Measurements from ENCODE around the gene SLC38A7. TPM values are rescaled to one million over a fixed set of nuclear protein-coding genes. Genes with fewer than 3 reads are reported as not detected.

SLC38A7 gene
- total and polyA plus RNA-seq, 2 of the 13 experiments (the other 11 are each of a cell fraction or from before 2014, with no cell fraction given), result 13.2 to 14.1 TPM

DNA sequence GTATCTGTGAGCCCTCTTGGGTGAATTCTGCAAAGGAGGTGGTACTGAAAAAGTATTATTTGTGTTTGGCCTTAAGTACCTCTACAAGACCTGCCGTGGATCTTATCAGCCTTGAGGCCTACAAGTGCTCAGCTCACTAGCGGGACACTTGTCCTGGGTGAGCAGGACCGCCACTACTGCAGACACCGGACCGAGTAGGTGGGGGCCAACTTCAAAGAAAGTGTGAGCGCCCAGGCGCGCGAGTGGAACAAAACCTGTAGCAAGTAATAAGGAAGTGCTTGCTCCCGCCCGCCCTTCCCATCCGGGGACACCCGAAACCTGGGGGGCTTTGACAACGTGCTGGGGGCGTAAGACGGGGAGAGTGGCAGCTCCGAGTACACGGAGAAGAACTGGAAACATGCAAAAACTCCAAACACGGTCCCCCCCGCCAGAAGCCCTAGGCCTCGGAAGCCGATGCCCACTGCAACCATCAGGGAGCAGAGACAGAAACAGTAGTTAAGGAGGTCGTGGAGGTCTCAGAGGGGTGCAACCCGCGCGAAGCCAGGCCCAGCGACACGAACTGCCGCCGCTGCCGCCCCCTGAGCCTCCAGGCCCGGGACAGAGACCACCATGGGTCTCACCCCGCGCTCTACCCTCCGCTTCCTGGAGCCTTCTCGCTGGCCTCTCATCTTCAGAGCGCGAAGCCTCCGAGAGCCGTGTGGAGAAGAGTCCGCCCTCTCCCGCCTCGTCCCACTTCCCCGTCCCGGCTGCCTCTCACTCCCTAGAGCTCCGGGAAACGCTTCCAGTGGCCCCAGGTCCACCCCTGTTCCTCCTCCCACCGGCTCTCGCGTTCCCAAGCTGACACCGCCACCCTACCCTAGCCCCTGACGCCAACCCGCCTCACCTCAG is 55.5 kb downstream of the SLC38A7 start (continued):
- TF ChIP-seq, protein P1, sequence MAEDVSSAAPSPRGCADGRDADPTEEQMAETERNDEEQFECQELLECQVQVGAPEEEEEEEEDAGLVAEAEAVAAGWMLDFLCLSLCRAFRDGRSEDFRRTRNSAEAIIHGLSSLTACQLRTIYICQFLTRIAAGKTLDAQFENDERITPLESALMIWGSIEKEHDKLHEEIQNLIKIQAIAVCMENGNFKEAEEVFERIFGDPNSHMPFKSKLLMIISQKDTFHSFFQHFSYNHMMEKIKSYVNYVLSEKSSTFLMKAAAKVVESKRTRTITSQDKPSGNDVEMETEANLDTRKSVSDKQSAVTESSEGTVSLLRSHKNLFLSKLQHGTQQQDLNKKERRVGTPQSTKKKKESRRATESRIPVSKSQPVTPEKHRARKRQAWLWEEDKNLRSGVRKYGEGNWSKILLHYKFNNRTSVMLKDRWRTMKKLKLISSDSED (CRISPR knock-in tag; IDR thresholded peaks at IDR 0.05), result no peak
- TF ChIP-seq HNRNPK (IDR thresholded peaks at IDR 0.05; ENCODE audit: low read depth, low read length, poor library complexity, severe bottlenecking) (peak; percentile 56), TCF7 (IDR thresholded peaks at IDR 0.05; ENCODE audit: low read depth) (peak; percentile 66), ZFY (CRISPR knock-in tag; IDR thresholded peaks at IDR 0.05) (peak; percentile 50), HNRNPL (IDR thresholded peaks at IDR 0.05; ENCODE audit: low read depth, low read length) (peak; percentile 64; the same call in 1 of the 2 replicates), ZNF253 (CRISPR knock-in tag; IDR thresholded peaks at IDR 0.05; ENCODE audit: borderline replicate concordance) (peak; percentile 30; the same call in 1 of the 2 replicates), ZBTB7B (CRISPR knock-in tag; IDR thresholded peaks at IDR 0.05) (0 out of 2 replicates have a peak, but pooled peaks have one; percentile 19), ZNF563 (CRISPR knock-in tag; IDR thresholded peaks at IDR 0.05) (peak; percentile 8; the same call in 1 of the 2 replicates), NFE2 (CRISPR knock-in tag; IDR thresholded peaks at IDR 0.05) (no peak), AGO2 (optimal IDR thresholded peaks at IDR 0.05; ENCODE audit: low read depth, low read length) (peak; percentile 90), NR2F2 (IDR thresholded peaks at IDR 0.05; ENCODE audit: borderline replicate concordance, low read depth) (peak; percentile 30; the same call in 1 of the 2 replicates), CBX2 (IDR thresholded peaks at IDR 0.05; ENCODE audit: low read depth, low read length) (no peak), CBX2 (CRISPR knock-in tag; IDR thresholded peaks at IDR 0.05; ENCODE audit: low read depth) (0 out of 2 replicates have a peak, but pooled peaks have one; percentile 70), ZNF558 (CRISPR knock-in tag; IDR thresholded peaks at IDR 0.05; ENCODE audit: borderline replicate concordance) (0 out of 2 replicates have a peak, but pooled peaks have one; percentile 17), ZNF451 (CRISPR knock-in tag; IDR thresholded peaks at IDR 0.05) (0 out of 2 replicates have a peak, but pooled peaks have one; percentile 2), MTF2 (CRISPR knock-in tag; IDR thresholded peaks at IDR 0.05; ENCODE audit: borderline replicate concordance) (peak; percentile 88; the same call in 1 of the 2 replicates), EED (CRISPR knock-in tag; IDR thresholded peaks at IDR 0.05) (0 out of 2 replicates have a peak, but pooled peaks have one; percentile 49)
- TF ChIP-seq, protein P2, sequence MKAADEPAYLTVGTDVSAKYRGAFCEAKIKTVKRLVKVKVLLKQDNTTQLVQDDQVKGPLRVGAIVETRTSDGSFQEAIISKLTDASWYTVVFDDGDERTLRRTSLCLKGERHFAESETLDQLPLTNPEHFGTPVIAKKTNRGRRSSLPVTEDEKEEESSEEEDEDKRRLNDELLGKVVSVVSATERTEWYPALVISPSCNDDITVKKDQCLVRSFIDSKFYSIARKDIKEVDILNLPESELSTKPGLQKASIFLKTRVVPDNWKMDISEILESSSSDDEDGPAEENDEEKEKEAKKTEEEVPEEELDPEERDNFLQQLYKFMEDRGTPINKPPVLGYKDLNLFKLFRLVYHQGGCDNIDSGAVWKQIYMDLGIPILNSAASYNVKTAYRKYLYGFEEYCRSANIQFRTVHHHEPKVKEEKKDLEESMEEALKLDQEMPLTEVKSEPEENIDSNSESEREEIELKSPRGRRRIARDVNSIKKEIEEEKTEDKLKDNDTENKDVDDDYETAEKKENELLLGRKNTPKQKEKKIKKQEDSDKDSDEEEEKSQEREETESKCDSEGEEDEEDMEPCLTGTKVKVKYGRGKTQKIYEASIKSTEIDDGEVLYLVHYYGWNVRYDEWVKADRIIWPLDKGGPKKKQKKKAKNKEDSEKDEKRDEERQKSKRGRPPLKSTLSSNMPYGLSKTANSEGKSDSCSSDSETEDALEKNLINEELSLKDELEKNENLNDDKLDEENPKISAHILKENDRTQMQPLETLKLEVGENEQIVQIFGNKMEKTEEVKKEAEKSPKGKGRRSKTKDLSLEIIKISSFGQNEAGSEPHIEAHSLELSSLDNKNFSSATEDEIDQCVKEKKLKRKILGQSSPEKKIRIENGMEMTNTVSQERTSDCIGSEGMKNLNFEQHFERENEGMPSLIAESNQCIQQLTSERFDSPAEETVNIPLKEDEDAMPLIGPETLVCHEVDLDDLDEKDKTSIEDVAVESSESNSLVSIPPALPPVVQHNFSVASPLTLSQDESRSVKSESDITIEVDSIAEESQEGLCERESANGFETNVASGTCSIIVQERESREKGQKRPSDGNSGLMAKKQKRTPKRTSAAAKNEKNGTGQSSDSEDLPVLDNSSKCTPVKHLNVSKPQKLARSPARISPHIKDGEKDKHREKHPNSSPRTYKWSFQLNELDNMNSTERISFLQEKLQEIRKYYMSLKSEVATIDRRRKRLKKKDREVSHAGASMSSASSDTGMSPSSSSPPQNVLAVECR (CRISPR knock-in tag; IDR thresholded peaks at IDR 0.05; ENCODE audit: borderline replicate concordance), result peak; percentile 79
- TF ChIP-seq, protein P3, sequence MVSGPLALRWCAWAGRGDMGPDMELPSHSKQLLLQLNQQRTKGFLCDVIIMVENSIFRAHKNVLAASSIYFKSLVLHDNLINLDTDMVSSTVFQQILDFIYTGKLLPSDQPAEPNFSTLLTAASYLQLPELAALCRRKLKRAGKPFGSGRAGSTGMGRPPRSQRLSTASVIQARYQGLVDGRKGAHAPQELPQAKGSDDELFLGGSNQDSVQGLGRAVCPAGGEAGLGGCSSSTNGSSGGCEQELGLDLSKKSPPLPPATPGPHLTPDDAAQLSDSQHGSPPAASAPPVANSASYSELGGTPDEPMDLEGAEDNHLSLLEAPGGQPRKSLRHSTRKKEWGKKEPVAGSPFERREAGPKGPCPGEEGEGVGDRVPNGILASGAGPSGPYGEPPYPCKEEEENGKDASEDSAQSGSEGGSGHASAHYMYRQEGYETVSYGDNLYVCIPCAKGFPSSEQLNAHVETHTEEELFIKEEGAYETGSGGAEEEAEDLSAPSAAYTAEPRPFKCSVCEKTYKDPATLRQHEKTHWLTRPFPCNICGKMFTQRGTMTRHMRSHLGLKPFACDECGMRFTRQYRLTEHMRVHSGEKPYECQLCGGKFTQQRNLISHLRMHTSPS (CRISPR knock-in tag; IDR thresholded peaks at IDR 0.05; ENCODE audit: low read depth), result no peak

Data from HepG2 (cell line).